RWPE2 (cell line): ENCODE results near the gene ARL10.

Experiments used
- ATAC-seq: fragments of 200-7000 bp; cut with Tn5 transposase; 3 replicates; pipeline ENCODE4 v1.9.1; 2021; ENCODE audit warnings: low read depth
- DNase-seq: peaks from one replicate; pipeline ENCODE4 v3.0.0-alpha.2; 2020; ENCODE audit warnings: low spot score
- H3K27ac ChIP-seq: fragments of 450-650 bp; 2 replicates; pipeline ENCODE4 v1.5.1; 2017; ENCODE audit warnings: mild to moderate bottlenecking; ENCODE audit not compliant: poor library complexity, severe bottlenecking
- H3K27me3 ChIP-seq: fragments of 250-450 bp; sonication (Bioruptor Pico); 2 replicates; pipeline ENCODE4 v1.5.1; 2021; ENCODE audit warnings: mild to moderate bottlenecking, moderate library complexity; ENCODE audit not compliant: insufficient read depth, poor library complexity, severe bottlenecking
- H3K36me3 ChIP-seq: fragments of 250-450 bp; sonication (Bioruptor Pico); 2 replicates; pipeline ENCODE4 v1.5.1; 2020; ENCODE audit warnings: low read depth, mild to moderate bottlenecking, moderate library complexity
- H3K4me1 ChIP-seq: fragments of 250-450 bp; sonication (Bioruptor Pico); 2 replicates; pipeline ENCODE4 v1.5.1; 2021; ENCODE audit warnings: mild to moderate bottlenecking, moderate library complexity; ENCODE audit not compliant: insufficient read depth, poor library complexity, severe bottlenecking
- H3K4me3 ChIP-seq: fragments of 250-450 bp; sonication (Bioruptor Pico); 2 replicates; pipeline ENCODE4 v1.5.1; 2021; ENCODE audit warnings: mild to moderate bottlenecking, moderate library complexity; ENCODE audit not compliant: severe bottlenecking
- H3K9me3 ChIP-seq: fragments of 250-450 bp; sonication (Bioruptor Pico); 2 replicates; pipeline ENCODE4 v1.5.1; 2021; ENCODE audit warnings: mild to moderate bottlenecking, moderate library complexity; ENCODE audit not compliant: severe bottlenecking
- CTCF ChIP-seq: fragments of 450-650 bp; IDR thresholded peaks from one replicate; pipeline ENCODE4 v1.5.1; 2017; ENCODE audit warnings: mild to moderate bottlenecking, moderate library complexity; ENCODE audit not compliant: poor library complexity, severe bottlenecking

Gene ARL10

GRCh38 chr5:176355400-176356178 is 9.7 kb upstream of the ARL10 start:
- Histone ChIP-seq H3K4me3 (no peak overlapping the region), H3K27ac (no peak overlapping the region), H3K36me3 (peaks cover 91% of the 10 kb centered on the region), H3K27me3 (no peaks in the 10 kb centered on the region), H3K4me1 (peaks cover 7% of the 10 kb centered on the region), H3K9me3 (no peaks in the 10 kb centered on the region)
- no peak; the same call in 2 of the 3 replicates for ATAC-seq
- no peak for TF ChIP-seq CTCF
- no peak for DNase-seq

GRCh38 chr5:176356179-176356566 is 9.1 kb upstream of the ARL10 start:
- Histone ChIP-seq H3K27ac (no peak overlapping the region), H3K4me3 (no peak overlapping the region), H3K36me3 (peaks cover 86% of the 10 kb centered on the region), H3K4me1 (peaks cover 7% of the 10 kb centered on the region), H3K9me3 (no peaks in the 10 kb centered on the region), H3K27me3 (no peaks in the 10 kb centered on the region)
- DNase-seq = no peak
- TF ChIP-seq CTCF = no peak
- no peak for ATAC-seq

GRCh38 chr5:176359658-176360057 is 5.6 kb upstream of the ARL10 start:
- Histone ChIP-seq H3K27me3 (no peaks in the 10 kb centered on the region), H3K36me3 (peaks cover 51% of the 10 kb centered on the region), H3K9me3 (no peaks in the 10 kb centered on the region), H3K4me3 (no peak overlapping the region), H3K4me1 (peaks cover 7% of the 10 kb centered on the region), H3K27ac (no peak overlapping the region)
- ATAC-seq (no peak), DNase-seq (no peak)
- TF ChIP-seq CTCF = no peak

GRCh38 chr5:176360894-176361436 is 4.3 kb upstream of the ARL10 start:
- Histone ChIP-seq H3K9me3 (no peaks in the 10 kb centered on the region), H3K4me1 (peaks cover 7% of the 10 kb centered on the region), H3K27ac (peak overlapping the region; percentile 34), H3K27me3 (no peaks in the 10 kb centered on the region), H3K36me3 (peaks cover 39% of the 10 kb centered on the region), H3K4me3 (peak overlapping the region; percentile 63)
- no peak for TF ChIP-seq CTCF
- peak; percentile 73 for DNase-seq
- peak; percentile 5 for ATAC-seq
